ENCODE results near the gene SSPN.
"Not testable (repeated sequence)": the region's sequence is repeated elsewhere in the genome, so short reads cannot be mapped to it uniquely, and the experiment has no call there.

Gene SSPN

GRCh38 chr12:26231470-26231869 is 36.1 kb downstream of the SSPN start:
- DNase-seq, result no peak

DNA sequence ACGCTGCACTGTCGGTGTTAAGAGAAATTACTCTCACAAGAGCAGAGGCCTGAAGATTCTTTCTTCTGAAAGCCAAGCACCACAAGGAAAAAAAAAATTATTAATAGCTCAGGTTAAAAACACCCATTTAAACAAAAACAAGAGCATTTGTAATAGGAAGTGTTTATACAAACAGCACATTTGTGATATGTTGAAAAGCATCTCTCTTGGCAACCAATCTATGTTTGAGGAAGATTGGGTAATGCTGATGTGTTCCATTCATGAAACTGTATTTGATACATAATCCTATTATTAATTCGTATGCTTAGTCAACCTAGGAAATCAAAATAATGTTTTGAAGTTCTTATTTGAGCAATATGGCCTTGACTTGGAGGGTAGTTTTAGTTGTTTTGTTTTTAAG is 36.5 kb downstream of the SSPN start:
- DNase-seq, result no peak

DNA sequence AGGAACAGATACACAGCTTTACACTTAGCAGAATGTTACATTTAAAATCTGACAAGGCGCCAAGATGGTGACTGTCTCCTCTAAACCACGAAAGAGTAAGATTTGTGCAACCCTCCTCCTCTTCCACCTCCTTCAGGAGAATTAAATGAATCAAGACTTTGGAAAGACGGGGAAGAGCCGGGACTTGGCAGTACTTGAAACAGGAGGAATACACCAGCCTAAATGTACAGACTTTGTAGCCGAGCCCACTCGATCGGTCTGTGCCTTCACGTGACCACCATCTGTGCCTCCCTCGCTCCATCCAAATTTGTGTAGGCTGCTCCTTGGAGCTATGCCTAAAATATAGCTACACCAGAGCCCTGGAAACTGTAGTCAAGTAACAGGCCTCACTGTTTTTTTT is 38.3 kb downstream of the SSPN start:
- DNase-seq, result no peak

- DNase-seq, result not testable (repeated sequence)
Observed at GRCh38 chr12:26235465-26235864, 40.1 kb downstream of the SSPN start.

DNA sequence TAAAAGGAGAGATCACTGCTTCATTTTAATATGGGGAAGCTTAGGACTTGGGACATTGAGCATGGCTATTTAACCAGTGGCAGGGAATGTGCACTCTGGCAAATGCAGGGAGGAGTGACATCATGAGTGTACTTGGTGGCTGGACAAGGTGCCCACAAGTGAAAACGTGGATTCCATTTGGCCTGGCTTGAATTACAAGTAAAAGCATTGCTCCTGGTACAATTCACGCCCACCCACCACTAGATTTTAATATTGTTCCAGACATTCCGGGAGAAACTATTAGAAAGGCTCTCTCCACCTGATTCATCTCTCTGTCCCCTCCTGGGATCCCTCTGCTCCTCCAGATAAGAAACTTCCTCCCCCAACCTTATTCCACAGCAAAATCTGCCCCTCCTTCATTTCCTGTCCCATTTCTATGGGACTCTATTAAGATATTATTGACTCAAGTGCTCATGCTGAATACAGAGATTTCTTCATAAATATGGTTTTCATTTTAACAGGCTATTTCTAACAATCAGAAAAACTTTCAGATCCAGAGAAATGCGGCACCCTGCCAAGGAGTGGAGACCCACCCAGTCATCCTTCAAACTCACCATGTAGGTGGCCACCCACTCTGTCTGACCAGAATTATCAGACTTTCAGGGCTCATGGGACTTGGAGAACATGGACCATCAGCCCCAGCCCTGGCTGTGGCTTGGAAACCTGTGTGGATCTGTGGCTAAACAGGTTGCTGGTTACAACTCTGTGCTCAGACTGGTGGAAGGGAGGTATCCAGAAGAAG is 43.2 kb downstream of the SSPN start:
- no peak for DNase-seq

- no peak for DNase-seq
Observed at GRCh38 chr12:26239122-26239851, 43.9 kb downstream of the SSPN start.

- no peak for DNase-seq
Observed at GRCh38 chr12:26239852-26240815, 44.8 kb downstream of the SSPN start.

- no peak for DNase-seq
Observed at GRCh38 chr12:26241080-26241479, 45.7 kb downstream of the SSPN start.

DNA sequence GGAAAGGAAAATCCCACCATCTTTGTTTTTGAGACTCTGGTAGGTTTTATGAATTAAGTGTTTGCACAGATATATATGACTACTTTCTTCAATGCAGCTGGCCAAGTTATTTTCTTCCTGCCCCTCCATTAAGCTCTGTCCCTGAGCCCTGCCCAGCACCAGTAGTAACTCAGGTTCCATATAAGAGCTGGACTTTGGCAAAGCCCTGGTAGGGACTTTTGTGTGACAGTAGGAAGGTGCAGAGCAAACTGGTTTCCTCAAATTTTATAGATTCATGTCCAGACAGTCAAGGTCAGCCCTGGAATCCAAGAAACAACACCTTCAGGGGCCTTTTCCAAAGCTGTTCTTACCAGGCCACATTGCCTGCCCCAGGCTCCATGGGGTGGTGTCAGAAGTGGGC is 47.3 kb downstream of the SSPN start:
- no peak for DNase-seq

GRCh38 chr12:26244503-26244902 is 49.1 kb downstream of the SSPN start:
- no peak for DNase-seq

- no peak for DNase-seq
Observed at GRCh38 chr12:26245175-26245942, 50.0 kb downstream of the SSPN start.

GRCh38 chr12:26246483-26247164 is 51.3 kb downstream of the SSPN start:
- no peak for DNase-seq

DNA sequence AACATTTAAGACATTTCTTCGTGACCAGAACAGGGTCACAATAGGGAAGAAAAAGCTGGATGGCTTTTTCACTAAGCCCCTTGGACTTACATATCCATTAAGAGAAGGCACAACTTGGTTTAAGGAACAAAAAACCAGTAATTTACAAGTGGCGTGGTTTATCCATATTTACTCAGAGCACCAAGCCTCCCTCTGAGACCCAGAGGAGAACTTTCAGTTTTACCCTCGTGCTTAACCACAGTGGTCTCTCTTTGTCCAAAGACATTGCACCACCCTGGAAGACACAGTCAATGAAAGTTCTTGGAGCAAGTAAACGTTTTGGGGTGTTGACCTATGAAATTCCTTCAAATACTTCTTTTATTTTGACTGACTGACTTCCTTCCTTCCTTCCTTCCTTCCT is 52.5 kb downstream of the SSPN start:
- no peak for DNase-seq

DNA sequence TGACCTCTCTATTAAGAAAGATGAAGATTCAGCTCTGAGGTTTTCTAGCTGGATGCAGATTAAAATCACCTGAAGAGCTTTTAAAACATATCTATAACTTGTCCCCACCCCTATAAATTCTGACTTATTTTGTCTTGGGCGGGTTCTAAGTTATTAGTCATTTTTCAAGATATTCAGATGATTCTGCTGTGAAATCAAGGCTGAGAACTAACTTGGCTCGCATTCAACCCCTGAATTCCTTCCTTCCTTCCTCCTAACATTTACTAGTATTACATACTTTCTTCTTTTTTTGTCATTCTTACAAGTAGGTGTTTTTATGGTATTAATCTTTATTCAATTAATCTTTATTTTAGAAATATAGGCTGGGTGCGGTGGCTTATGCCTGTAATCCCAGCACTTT is 55.4 kb downstream of the SSPN start:
- no peak for DNase-seq

DNA sequence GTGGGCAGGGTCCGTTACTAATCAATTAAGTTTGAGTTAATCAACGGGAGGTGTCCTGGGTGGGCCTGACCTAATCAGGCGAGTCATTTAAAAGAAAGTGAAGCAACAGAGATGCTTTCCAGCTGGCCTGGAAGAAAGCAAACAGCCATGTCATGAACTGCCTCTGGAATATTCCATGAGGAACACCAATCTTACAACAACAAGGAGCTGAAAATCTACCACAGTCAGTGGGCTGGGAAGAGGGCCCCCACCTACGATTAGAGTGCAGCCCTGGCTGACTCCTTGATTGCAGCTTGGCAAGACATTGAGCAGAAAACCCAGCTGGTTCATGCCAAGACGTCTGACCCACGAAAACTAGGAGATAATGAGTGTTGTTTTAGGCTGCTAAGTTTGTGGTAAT is 56.2 kb downstream of the SSPN start:
- DNase-seq, result no peak

- DNase-seq, result no peak
Observed at GRCh38 chr12:26252946-26253345, 57.6 kb downstream of the SSPN start.

DNA sequence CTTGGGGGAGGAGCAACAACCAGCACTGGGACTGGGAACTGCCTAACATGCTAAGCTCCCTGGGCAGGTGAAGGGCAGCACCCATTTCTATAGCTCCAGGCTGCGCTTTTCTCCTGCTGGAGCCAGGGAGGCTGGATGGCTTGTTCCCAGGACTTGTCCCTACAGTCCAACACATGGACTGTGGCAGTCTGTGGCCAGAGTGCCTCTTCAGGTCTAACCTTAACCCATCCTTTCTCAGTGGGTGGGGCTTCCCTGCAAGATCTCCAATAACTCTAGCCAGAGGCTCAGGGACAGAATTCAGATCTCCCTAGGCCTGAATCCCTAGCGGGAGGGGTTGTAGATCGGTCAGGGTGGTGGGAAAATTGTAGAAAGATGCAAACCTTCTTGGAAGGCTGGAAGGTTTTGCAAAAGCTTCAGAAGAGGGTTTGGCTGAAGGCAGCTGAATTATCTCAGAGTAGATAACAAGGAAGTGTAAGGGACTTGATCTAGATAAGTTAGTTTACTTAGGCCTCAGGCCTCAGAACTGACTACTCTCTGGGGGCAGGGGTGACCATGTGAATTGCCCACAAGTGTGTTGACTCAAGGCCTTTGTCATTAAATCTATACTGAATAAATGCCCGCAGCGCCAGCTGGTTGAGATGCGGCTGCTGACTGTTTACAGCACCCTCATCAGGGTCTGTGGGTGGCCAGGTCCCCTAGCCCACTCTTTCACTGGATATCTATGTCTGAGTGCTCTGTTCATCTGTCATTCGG is 60.7 kb downstream of the SSPN start:
- DNase-seq, result no peak

DNA sequence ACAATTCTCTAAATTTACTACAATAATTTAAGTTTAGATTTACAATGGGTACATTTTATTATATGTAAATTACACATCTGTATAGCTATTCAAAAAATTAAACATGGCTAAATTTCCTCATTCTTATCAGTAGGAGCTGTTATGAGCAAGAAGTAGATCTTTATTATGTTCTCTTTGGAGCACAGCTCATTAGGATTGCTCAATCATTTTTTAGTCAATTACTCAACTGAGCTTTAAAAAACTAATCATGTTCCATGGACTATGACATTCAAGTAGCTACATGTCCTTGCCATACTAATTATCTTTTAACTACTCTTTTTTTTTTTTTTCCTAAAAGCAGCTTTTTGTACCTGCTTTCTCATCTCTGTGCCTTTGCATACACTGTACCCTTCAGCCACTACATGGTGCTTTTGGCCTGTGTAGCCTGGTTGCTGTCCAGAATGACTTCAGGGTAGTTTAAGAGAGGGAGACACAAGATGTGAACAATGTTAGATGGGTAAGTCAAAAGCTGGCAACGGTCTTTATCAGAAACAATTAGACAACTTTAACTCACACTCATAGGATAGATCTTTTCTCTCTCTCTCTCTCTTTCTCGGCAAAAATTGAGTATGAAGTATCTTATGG is 69.0 kb downstream of the SSPN start:
- DNase-seq, result no peak

DNA sequence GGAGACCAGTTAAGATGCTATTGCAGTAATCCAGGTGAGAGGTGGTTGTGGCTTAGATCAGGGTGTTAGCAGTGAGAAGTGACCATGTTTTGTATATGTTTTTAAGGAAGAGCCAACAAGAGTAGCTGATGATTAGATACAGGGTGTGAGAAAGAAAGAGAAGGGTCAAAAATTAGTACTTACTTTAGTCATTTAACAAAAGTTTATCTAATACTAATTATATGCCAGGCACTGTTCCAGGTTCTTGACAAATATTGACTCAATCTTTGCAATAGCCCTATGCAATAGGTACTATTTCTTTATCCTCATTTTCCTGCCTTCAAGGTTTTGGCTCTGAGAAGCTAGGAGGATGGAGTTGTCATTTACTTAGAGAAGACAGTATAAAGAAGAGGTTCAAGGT is 70.2 kb downstream of the SSPN start:
- DNase-seq, result no peak

DNA sequence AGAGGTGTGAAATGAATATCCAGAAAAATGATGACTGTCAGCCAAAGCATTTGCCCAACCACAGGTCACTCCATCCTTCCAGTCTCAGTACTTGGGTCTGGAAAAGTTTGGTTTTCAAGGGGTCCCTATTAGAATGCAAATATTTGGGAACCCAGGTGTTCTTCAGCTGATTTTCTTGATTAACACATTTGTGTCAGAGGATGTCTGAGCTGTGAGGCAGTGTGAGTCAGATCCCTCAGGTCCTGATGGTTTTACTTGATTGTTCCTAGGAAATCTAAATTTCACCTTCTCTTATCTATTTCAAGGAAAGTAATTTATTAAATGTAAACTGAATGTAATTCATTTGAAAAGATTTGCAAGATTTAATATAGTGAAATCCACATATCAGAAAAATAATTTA is 71.5 kb downstream of the SSPN start:
- DNase-seq, result no peak

Measured in central memory CD4-positive, alpha-beta T cell (primary cell).